Tibial artery (tissue), 4 donors: ENCODE results near the gene ADM.

Source experiments
- DNase-seq, 2 donors: peaks; one replicate each; pipeline ENCODE4 v3.0.0-alpha.2; 2019
- H3K27ac ChIP-seq, 2 donors: fragments of 200-600 bp; sonication (generic) in 1 of 2; 1 replicate in 1 of 2; 2 replicates in 1 of 2; pipeline ENCODE4 v1.5.1; 2018 to 2019; ENCODE audit warnings: mild to moderate bottlenecking in 1 of 2
- H3K27me3 ChIP-seq, 2 donors: fragments of 200-600 bp; sonication (generic) in 1 of 2; one replicate each; pipeline versions ENCODE4 v1.5.1 to v1.6.0; 2016 to 2019
- H3K36me3 ChIP-seq, 3 donors: fragments of 200-600 bp; sonication (generic) in 2 of 3; one replicate each; pipeline ENCODE4 v1.5.1; 2016 to 2019; ENCODE audit warnings: mild to moderate bottlenecking in 2 of 3
- H3K4me1 ChIP-seq, 4 donors: fragments of 200-600 bp; sonication (generic) in 2 of 4; 1 replicate in 3 of 4; 2 replicates in 1 of 4; pipeline ENCODE4 v1.5.1; 2016 to 2019
- H3K4me3 ChIP-seq, 2 donors: fragments of 200-600 bp; sonication (generic) in 1 of 2; 1 replicate in 1 of 2; 2 replicates in 1 of 2; pipeline ENCODE4 v1.5.1; 2018 to 2019; ENCODE audit warnings: mild to moderate bottlenecking in 2 of 2
- H3K9me3 ChIP-seq, 3 donors: fragments of 200-600 bp; sonication (generic) in 1 of 3; one replicate each; pipeline ENCODE4 v1.5.1; 2016 to 2019
- CTCF ChIP-seq, 2 experiments: fragments of 200-600 bp in 1 of 2; fragments of 450-650 bp in 1 of 2; IDR thresholded peaks; one replicate each; pipeline ENCODE4 v1.5.1; 2017 to 2019; ENCODE audit warnings: antibody characterized with exemption in 2 of 2, mild to moderate bottlenecking in 1 of 2, moderate library complexity in 1 of 2
- intact Hi-C: fragments of 100-400 bp; cut with DNase I; formaldehyde crosslinking; loops from one replicate; pipeline ENCODE4 v1.15.0; 2023; ENCODE audit warnings: low total_unique reads

Gene ADM

GRCh38 chr11:10301656-10302358 lies 3.1 kb upstream of the ADM start:
- Histone ChIP-seq H3K27me3 (no peaks in the 10 kb centered on the region), H3K27ac (peak overlapping the region; percentile 72 to 79), H3K4me3 (no peak overlapping the region), H3K9me3 (no peaks in the 10 kb centered on the region), H3K4me1 (peaks cover 0 to 42% (median 22%) of the 10 kb centered on the region in 4 donors), H3K36me3 (no peaks in the 10 kb centered on the region)
- TF ChIP-seq CTCF (IDR thresholded peaks at IDR 0.05), result no peak
- no peak for DNase-seq
- intact Hi-C loops, result no loop called here

- no peak for DNase-seq
- peak overlapping the region; percentile 57 to 58 for H3K4me3 ChIP-seq
- H3K27ac ChIP-seq, result peak overlapping the region; percentile 72 to 79
- H3K9me3 ChIP-seq, result no peaks in the 10 kb centered on the region
- H3K36me3 ChIP-seq, result no peaks in the 10 kb centered on the region
- TF ChIP-seq CTCF (IDR thresholded peaks at IDR 0.05), result no peak
- H3K27me3 ChIP-seq, result no peaks in the 10 kb centered on the region
- intact Hi-C loops, result no loop called here
- peaks cover 0 to 46% (median 26%) of the 10 kb centered on the region in 4 donors for H3K4me1 ChIP-seq
These were observed 2.5 kb upstream of the ADM start for GRCh38 chr11:10302359-10302743.

GRCh38 chr11:10302744-10303557 lies 1.9 kb upstream of the ADM start:
- intact Hi-C loops, result no loop called here
- Histone ChIP-seq H3K27me3 (no peaks in the 10 kb centered on the region), H3K9me3 (no peaks in the 10 kb centered on the region), H3K27ac (peak overlapping the region; percentile 72 to 79), H3K36me3 (no peaks in the 10 kb centered on the region), H3K4me3 (peak overlapping the region; percentile 57 to 58), H3K4me1 (peaks cover 0 to 49% (median 28%) of the 10 kb centered on the region in 4 donors)
- DNase-seq, result peak; percentile 88 to 92
- TF ChIP-seq CTCF (IDR thresholded peaks at IDR 0.05), result no peak

- intact Hi-C loops, result no loop called here
- no peaks in the 10 kb centered on the region for H3K27me3 ChIP-seq
These were observed 1.1 kb upstream of the ADM start for GRCh38 chr11:10303558-10304363.

More at GRCh38 chr11:10303558-10304363, 1.1 kb upstream of the ADM start:
- Histone ChIP-seq H3K4me3 (peak overlapping the region; percentile 57 to 58), H3K4me1 (peaks cover 0 to 56% (median 34%) of the 10 kb centered on the region in 4 donors), H3K36me3 (no peaks in the 10 kb centered on the region), H3K9me3 (no peaks in the 10 kb centered on the region), H3K27ac (peak overlapping the region; percentile 72 to 79)
- TF ChIP-seq CTCF (IDR thresholded peaks at IDR 0.05), result no peak
- peak in 1 of 2 donors; percentile 71 for DNase-seq
